KBM-7 (cell line): ENCODE data around the gene ZDHHC14.

ENCODE experiments used
- DNase-seq: peaks from one replicate; pipeline ENCODE4 v3.0.0-alpha.2; 2015
- in situ Hi-C: fragments of 300-500 bp; cut with MboI; formaldehyde crosslinking; loops from 2 replicates; pipeline ENCODE4 v1.14.3; 2020; ENCODE audit warnings: low sequenced_read_pairs, low pct_unique_long_range_greater_than_20kb, mixed read lengths

Gene ZDHHC14

DNA sequence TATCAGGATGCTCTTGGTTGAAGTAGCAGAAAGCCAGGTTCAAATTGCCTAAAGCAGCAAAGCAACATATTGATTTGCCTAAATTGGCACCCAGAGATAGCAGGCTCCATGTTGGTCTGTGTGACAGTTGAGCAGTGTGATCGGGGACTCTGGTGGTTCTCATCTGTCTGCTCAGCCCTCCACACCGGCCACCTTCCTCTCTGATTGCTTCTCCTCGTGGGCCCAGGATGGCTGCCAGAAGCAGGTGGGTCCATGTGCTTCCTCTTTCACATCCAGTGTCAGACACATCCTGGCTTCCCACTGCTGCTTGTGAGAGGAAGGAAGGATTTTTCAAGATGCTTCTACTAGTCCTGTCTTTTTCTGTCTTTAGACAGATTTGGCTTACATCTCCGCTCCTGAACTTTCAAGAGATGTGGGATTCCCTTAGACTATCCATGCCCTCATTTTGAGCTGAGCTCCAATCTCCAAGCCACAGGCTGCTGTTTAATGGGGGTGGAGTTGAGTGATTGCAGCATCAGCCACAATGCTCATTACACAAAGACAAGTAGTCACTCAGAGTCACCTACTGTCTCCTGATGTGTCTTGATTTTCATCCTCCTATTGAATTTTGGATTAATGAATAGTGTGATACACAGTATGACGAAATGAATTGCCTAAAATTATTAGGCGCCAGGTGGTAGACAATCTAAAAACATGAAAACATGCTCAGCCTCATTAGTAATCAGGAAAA, 122.2 kb downstream of the ZDHHC14 start:
- DNase-seq, result no peak
- in situ Hi-C loops, result no loop called here

- DNase-seq, result no peak
- in situ Hi-C loops, result no loop called here
Observed at GRCh38 chr6:157505912-157506491, 125.0 kb downstream of the ZDHHC14 start.

DNA sequence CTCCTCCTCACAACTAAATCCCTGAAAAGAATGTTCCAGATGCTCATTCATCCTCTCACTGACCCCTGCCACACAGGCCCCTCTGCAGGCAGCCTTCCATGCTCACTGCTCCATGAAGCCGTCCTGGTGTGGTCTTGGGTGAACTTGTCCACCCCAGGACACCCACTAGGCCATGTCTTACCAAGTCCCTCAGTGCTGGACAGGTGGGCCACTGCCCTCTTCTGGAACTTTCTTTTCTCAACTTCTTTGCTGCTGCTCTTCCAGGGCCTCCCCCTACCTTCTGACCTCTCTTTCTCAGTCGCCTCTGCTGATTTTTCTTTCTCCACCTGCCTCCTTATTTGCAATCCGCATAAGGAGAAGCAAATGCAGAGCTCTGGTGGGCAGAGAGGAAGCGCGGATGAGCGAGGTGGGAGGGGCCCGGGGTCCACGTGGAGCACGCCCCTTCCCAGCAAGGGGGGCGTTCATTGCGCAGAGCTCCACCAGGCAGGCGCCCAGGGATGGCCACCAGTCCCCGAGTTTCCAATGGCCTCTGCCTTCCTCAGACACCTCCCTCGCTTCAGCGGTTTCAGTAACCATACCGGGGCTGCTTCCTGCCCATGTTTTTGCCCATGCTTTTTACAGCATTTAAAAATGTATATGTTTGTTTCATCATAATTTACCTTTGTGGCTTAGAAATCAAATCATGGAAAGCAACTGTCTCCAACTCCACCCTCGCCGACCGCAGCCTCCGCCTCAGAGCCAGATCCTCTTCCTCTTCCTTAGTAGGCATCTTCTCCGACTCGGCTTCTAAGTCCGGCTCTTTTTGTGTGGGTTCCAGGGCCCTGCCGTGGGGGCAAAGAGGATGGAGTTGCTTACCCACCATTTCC, 129.6 kb downstream of the ZDHHC14 start:
- in situ Hi-C loops, result no loop called here
- peak; percentile 79 for DNase-seq

DNA sequence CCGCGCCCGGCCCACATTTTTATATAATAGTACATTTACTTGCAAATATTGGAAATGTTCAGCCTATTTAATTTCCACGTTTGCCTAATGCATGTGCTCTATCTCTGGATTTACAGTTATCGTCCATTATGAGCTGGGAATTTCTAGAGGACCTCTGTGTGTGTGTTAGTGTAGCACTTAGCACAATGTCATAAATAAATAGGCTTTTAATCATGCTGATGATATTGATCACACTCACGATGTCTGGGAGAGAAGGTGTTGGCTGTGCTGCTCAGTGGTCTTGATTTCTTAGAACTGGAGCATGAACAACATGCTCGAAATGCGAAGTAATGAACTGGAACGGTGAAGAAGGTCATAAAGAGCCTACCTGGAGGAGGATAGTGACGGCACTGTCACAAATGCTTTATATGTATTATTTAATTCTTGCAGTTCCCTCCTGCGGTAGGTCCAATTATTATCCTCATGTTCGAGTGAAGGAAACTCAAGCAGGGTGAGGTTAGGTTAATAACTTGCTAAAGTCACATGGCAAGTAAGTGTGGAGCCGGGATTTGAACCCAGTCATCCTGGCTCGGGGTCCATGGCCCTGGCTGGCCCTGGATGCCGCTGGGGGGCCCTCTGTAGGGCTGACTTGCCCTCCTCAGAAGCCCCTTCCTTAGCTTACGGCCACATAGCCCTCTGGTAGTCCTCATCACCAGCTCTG, 130.8 kb downstream of the ZDHHC14 start:
- in situ Hi-C loops, result no loop called here
- no peak for DNase-seq

GRCh38 chr6:157512382-157512682, 131.3 kb downstream of the ZDHHC14 start:
- DNase-seq, result no peak
- in situ Hi-C loops, result no loop called here

DNA sequence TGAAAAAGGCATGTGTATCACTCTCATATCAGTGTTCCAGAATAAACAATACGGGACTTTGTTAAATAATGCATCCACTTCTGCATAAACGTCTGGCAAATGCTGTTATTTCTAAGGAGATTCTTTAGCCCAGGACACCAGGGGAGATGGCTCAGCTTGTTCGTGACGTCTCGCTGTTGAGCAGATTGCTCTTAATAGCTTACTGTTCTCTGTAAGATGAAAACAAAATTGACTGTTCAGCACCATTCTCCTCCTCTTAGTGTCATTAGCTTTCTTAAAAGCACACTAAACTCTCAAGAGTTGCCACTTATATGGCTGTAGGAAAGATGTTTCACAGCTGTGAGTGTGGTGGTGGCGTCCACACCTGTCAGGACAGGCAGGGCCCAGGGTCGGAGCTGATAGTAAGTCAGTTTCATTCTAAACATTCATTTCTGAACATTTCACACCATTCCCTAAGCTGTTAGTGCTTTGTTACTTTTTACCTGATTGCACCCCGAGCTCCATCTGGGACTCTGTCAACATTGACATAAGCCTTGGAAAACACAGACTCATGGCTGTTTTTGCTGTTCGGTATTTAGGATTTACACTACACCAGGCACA, 132.1 kb downstream of the ZDHHC14 start:
- in situ Hi-C loops, result no loop called here
- DNase-seq, result no peak

- in situ Hi-C loops, result no loop called here
- no peak for DNase-seq
Observed at GRCh38 chr6:157513619-157514485, 132.9 kb downstream of the ZDHHC14 start.

GRCh38 chr6:157514659-157515496, 133.9 kb downstream of the ZDHHC14 start:
- DNase-seq, result peak; percentile 78
- in situ Hi-C loops, result no loop called here

DNA sequence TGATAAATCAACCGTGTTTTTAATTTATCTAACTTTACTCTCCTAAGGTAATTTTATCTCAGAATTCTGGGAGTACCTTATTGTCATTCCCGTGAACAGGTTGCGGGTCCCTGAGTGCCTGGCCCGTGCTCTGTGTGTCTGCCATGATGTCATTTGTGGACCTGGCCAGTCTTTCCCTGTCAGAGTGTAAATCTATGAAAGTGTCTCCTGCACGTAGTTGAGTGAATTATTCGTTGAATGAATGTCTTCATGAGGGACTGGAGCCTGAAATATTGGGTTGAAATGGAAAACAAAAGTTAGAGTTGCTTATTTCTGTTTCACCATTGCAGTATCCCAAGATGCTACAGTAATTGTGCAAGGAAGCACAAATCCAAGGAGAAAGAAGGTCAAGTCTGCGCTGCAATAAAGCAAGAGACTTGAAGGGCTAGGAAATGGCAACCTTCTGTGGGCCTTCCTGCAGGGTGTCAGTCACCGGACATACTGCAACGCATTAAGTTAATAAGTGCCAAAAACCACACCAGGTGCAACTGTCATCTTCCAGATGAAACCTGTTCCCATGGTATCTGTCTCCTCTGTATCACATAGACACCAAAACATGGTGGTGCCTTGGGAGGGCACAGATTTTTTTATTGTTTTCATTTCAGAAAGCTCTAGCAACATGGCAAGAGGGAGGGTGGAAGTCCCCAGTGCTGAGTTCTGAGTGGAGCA, 135.5 kb downstream of the ZDHHC14 start:
- no peak for DNase-seq
- in situ Hi-C loops, result no loop called here

- no peak for DNase-seq
- in situ Hi-C loops, result no loop called here
Observed at GRCh38 chr6:157517601-157518359, 136.8 kb downstream of the ZDHHC14 start.

DNA sequence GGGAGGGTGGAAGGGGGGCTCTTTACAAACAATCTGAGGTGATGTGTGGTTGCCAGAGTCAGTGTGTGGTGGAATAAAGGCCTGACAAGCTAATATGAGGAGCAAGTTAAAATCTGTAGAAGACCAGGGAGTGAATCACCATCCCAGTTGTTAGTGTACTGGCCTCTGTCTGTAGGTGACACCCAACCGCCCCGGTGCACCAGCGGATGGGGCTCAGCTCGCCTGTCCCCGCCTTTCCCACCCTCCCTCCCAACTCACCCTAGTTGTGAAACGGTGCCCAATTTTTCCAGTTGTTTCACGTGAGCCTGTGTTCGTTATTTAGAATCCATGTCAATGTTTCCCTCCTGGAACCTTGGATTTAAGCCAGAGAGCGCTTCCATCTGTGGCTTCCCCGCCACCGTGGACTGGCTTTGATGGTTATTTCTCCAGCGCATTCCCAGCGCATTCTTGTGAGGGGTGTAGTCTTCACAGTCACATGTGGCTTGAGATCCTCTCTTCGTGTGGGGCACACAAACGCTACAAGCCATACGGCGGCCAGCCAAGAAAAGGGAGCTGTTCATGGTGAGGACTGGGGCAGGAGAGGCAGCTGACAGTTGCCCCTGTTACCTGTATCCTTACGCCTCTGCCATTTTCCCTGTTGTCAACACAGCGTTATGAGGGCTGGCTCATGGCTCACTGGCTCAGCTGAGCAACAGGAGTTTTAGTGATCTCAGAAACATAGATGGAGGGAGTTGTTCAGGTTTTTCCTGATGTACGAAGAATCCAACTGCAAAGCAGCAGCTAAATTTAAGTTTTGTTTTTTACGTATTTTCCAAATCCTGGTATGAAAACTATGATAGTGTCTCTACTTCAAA, 137.6 kb downstream of the ZDHHC14 start:
- DNase-seq, result no peak
- in situ Hi-C loops, result no loop called here

DNA sequence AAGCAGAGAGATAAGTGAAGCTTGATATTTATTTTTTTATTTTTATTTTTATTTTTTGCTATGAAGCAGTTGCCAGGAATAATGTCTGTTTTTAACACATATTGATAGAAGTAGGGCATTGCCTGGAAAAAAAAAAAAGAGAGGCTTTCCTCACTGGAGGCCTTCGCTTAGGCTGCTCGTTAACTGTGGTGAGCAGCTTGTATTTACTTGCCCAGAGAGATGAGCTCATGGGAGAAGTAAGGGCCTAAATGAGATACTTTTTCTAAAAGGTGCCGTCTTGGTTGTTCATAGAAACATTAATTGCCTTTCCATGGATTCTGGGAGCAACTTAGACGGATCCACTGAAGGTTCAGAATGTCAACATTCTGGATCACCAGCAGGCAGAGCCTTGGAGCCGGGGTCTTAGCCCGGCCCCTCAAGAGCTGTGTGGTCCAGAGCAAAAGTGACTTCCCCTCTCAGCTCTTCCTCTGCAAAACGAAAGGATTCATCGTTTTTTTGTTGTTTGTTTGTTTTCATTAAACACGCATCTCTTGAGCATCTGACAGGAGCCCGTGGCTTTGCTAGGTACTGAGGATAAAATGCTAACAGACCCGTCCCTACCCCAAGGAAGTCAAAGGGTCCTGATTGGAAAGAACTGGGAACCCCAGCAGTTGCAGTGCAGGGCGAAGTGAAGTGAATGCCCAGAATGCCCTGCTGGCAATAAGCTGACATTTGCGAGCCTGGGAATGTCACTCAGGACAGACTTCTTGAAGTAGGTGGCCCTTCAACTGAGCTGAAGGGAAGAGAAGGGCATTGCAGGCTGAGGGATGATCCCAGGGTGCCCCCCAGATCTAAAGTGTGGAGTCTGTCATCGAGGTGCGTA, 138.5 kb downstream of the ZDHHC14 start:
- no peak for DNase-seq
- in situ Hi-C loops, result no loop called here

- in situ Hi-C loops, result no loop called here
- no peak for DNase-seq
Observed at GRCh38 chr6:157520117-157520406, 139.1 kb downstream of the ZDHHC14 start.

DNA sequence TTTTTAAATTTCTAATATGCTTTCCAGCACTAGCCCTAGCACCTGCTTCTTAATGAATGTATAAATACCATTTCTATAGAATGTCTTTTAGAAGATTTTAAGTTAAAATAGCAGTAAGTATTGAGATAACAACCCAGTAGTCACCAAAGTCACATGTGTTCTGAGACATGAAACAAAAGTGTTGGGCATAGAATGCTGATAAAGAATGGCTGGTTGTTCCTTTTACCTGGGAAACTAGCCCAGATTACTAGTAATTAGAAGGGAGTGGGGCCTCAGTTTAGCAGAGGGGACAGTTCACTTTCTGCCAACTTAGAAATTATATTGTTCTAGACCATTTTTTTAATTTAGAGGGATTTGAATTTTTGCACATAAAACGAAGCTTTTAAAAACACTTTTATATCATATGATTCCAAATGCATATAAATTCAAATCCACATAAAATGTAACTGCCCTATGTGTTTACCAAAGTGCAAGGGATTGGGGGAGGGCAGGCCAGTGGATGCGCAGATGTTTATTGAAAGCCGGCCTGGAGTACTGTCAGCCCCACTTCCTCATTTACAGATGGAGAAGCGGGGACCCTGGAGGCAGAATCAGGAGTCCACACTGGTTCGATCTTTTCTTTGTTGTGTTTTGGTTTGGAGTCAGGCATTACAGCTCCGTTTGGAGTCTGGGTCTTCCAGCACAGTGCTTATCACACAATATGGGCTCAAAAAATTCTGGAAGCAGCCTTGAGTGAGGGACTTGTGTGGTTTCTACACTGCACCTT, 139.8 kb downstream of the ZDHHC14 start:
- DNase-seq, result peak; percentile 72
- in situ Hi-C loops, result no loop called here
